Midbrain (tissue), 1 donor: ENCODE measurements around the gene ENHO.
A peak's percentile ranks its signal among the peaks of the same experiment; 100 is the strongest.
"Not testable (repeated sequence)": the region's sequence is repeated elsewhere in the genome, so short reads cannot be mapped to it uniquely, and the experiment has no call there.

Experiments
- DNase-seq: peaks from one replicate; lab custom pipeline; 2025; lab: John Stamatoyannopoulos, UW

ENHO gene

GRCh38 chr9:34506623-34507022, 16.2 kb downstream of the ENHO start:
- no peak for DNase-seq

DNA sequence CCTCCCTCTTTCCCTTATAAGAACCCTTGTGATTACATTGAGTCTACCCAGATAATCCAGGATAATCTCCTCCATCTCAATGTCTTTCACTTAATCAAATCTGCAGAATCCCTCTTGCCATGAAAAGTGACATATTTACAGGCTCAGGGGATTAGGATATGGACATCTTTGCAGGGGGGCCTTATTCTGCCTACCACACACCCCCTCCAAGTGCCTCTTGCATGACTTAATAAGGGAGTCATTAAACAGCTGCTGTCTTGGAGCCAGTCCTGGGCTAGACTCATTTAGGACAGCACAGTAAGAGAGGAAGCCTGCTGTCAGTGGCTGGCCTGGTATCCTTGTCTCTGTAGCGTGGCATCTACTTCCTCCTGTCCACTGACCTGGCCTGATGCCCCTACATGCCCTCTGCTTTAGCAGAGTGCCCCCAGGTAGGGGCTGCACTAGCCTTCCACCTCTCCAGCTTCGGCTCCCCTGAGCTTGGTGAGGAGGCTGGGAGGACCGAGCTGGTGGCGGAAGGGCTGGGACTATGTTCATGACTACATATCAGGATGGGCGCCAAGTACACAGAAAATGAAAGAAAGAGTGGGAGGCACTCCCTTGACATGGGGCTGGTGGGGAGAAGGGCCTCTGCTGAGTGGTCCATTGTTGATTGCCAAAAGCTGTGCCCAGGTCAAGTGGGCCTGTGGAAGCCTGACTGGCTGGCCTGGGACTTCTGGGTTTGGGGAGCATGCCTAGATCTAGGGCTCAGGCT, 17.2 kb downstream of the ENHO start:
- DNase-seq = no peak

GRCh38 chr9:34503406-34503805, 19.4 kb downstream of the ENHO start:
- DNase-seq = no peak

DNA sequence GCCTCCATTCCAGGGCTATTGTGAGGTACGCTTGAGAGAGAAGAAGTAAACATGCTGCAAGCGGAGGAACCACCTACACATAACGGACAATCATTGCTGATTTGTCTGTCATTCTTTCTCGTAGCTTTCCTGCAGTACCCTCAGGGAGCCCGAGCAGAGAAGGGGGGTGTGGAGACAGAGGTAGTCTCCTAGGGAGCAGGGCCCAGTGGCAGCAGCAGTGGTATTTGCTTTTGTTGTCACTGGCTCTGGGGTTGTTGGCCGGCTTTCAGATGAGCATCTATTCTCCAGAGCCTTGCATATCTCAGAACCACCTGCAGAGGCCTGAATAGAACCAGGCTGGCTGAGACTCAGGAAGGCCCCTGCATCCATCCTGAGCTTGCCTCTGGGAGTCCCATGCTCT, 19.9 kb downstream of the ENHO start:
- peak; percentile 62 for DNase-seq

DNA sequence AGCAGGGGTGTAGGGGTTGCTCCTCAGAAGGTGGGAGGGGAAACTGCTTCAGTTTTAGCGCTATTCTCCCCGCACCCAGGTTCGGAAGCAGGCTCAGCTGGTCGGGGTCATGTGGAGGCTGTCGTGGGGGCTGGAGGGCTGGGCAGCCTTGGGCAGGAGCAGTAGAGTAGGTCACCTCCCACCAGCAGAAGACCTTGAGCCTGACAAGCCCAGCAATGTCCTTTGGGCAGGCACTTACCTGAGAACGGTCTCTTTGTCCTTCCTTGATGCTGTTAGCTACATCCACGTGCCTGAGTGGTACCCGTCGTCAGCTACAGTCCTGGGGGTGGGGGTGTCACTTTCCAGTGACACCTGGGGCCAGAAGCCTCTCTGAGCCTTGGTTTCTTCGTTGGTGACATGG, 20.3 kb downstream of the ENHO start:
- no peak for DNase-seq

DNA sequence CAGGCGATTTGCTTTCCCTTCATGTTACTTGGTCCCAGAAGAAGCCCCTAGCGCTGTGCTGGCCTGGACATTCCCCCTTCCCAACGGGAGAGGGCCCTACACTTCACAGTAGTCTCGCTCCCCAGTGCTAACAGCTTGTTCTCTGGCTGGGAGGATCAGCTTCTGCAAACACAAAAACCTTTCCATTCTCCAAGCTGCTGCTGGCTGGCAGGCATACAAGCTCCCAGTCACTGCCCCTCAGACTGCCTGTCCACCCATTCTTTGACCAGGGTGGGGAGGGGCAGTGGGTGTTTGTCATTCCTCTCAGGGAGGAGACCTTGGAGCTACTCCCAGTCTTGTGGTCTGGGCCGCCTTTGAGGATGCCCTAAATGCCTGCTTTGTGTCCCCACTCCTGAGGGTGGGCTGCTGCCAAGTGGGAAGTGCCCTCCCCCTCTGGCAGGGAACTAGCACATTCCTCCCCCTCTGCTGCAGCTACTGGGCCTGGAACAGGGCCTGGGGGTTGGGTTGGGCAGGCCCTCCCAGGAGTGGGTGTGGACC, 20.8 kb downstream of the ENHO start:
- DNase-seq = peak; percentile 98

GRCh38 chr9:34501372-34501771, 21.4 kb downstream of the ENHO start:
- no peak for DNase-seq

- DNase-seq = peak; percentile 77
Measured at GRCh38 chr9:34500623-34501267, 22.0 kb downstream of the ENHO start.

- DNase-seq = no peak
Measured at GRCh38 chr9:34499076-34499475, 23.7 kb downstream of the ENHO start.

- no peak for DNase-seq
Measured at GRCh38 chr9:34498553-34498952, 24.2 kb downstream of the ENHO start.

DNA sequence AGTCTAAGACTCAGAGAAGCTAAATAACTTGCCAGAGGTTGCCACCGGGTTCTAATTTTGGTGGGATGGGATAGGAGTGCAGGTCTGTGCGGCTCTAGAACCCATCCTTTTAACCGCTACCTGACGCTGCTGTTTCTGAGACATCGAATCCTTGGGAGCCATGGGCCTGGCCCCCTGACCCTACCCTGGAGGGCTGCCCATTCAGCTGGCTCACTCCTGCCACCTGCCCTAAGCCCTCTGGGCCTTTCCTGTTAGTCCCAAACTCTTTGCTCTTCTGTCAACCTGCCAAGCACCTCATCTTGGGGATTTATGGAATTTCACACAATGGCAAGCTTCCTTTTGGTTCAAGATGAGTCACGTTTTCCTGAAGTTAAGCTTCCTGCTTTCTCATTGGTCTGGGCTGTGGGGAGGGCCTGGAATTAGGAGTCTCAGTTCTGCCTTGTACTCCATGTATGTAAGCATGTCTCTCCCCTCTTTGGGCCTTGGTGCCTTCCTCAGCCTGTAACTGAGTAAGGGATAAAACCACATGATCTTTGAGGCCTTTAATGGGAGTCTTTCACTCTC, 26.6 kb downstream of the ENHO start:
- DNase-seq = no peak

DNA sequence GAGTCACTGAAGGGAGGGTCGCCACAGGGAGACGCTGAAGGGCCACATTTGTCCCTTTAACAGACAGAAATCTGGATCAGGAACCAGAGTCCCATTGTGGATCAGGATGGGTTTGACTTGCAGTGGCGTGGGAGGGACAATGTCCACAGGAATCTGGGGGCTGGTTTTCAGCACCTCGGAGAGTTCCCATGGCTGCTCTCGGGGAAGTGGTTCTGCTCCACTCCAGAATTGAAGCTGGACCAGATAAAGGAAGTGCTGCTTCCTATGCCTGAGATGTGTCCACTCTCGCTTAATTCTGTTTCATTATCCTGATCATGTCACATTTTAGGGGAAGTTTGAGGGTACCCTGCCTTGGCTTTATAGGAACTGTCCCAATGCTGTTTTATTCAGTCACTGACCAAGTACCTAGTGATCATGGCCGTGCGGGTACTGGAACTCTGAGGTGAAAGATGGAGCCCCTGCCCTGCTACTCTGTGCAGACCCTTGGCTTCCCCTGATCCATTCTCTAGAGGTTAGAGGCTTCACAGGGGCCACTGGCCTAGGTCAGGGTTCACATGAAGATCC, 28.7 kb downstream of the ENHO start:
- no peak for DNase-seq

- DNase-seq = no peak
Measured at GRCh38 chr9:34492051-34492450, 30.7 kb downstream of the ENHO start.

GRCh38 chr9:34491596-34491995, 31.2 kb downstream of the ENHO start:
- no peak for DNase-seq

DNA sequence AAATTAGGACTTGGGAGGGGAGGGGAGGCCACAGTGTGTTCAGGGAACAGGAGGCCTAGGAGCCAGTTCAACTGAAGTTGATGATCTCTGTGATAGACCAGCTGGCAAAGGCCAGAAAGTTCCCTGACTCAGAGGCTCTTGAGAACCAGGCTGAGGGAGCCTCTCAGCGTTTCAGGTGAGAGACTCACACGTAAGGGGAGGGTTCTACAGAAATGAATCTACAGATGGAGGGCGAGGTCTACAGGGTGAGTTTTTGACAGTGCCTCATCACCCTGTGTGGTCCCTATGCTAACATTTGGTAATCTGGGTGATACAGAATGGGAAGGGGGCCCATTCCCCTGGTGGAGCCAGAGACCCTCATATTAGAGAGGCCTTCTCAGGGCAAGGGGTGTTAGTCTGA, 32.0 kb downstream of the ENHO start:
- DNase-seq = no peak

DNA sequence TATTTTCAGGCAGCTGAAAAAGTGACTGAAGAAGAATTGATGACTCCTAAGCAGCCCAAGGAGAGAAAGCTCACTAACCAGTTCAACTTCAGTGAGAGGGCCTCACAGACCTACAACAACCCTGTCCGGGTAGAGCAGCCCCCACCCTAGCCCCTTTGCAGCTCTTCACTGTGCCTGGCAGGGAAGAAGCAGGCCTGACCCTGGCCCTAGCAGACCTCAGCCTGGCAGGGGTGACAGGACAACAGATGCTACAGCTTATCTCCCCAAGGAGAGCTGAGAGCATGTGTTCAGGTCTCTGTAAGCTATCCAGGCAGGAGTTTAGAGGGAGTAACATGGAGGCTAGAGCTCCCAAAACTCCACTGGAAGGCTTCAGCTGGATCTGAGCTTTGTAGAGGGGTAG, 32.4 kb downstream of the ENHO start:
- no peak for DNase-seq

GRCh38 chr9:34486572-34486971, 36.2 kb downstream of the ENHO start:
- DNase-seq = no peak

DNA sequence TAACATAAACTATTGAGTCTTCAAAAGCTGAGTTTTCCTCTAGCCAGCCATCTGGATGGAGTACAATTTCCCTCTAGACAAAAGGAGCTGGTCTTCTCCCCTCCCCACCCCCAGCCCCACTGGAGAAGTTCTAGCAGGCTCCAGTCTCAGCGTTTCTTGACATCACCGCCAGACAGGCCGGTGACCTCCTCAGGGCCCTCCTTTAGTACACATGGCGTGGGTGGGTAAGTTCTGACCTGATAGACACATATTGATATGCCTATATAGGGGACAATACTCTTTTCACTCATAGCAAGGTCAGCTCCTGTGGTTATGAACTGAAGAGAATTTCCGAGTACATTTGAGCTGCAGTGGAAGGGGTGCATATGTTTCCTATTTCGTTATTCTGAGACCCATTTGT, 37.0 kb downstream of the ENHO start:
- DNase-seq = no peak

DNA sequence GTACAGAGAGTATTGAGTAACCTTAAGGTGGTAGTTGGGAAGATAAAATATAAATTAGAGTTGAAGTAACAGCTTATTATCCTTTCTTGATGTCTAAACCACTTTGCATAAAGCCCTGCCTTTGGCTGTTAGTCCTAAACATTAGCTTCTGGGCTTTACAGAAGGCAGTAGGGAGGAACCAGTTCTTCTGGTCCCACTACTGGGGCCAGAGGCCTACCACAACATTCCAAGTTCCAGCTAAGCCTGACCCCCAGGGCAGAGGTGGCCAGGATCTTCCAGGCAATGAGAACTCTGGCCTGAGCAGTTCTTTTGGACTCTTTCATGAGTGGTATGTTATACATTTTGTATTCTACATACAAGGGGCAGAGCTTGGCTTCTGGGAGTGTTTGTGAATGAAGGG, 38.1 kb downstream of the ENHO start:
- no peak for DNase-seq

DNA sequence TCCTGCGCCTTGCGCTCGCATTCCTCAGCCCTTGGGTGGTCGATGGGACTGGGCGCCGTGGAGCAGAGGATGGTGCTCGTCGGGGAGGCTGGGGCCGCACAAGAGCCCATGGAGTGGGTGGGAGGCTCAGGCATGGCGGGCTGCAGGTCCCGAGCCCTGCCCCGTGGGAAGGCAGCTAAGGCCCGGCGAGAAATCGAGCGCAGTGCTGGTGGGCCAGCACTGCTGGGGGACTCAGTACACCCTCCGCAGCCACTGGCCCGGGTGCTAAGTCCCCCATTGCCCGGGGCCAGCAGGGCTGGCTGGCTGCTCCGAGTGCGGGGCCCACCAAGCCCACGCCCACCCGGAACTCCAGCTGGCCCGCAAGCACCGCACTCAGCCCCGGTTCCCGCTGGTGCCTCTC, 40.0 kb downstream of the ENHO start:
- DNase-seq = not testable (repeated sequence)

- not testable (repeated sequence) for DNase-seq
Measured at GRCh38 chr9:34481620-34482019, 41.2 kb downstream of the ENHO start.

- no peak for DNase-seq
Measured at GRCh38 chr9:34479431-34479866, 43.3 kb downstream of the ENHO start.

- DNase-seq = no peak
Measured at GRCh38 chr9:34477541-34477940, 45.2 kb downstream of the ENHO start.
